22Rv1 (cell line): ENCODE data around the gene FGD6.
"Not testable (repeated sequence)": the region's sequence is repeated elsewhere in the genome, so short reads cannot be mapped to it uniquely, and the experiment has no call there.

Source experiments
- H3K27ac ChIP-seq: fragments of 450-650 bp; 2 replicates; pipeline ENCODE4 v1.5.1; 2017
- ZFX ChIP-seq: fragments of 450-650 bp; IDR thresholded peaks from 2 replicates; pipeline ENCODE4 v1.6.1; 2017; ENCODE audit warnings: antibody characterized with exemption, borderline replicate concordance
- TF ChIP-seq, protein P1 (sequence below): fragments of 450-650 bp; IDR thresholded peaks from 2 replicates; pipeline ENCODE4 v1.5.1; 2017; ENCODE audit warnings: mild to moderate bottlenecking

FGD6 gene

DNA sequence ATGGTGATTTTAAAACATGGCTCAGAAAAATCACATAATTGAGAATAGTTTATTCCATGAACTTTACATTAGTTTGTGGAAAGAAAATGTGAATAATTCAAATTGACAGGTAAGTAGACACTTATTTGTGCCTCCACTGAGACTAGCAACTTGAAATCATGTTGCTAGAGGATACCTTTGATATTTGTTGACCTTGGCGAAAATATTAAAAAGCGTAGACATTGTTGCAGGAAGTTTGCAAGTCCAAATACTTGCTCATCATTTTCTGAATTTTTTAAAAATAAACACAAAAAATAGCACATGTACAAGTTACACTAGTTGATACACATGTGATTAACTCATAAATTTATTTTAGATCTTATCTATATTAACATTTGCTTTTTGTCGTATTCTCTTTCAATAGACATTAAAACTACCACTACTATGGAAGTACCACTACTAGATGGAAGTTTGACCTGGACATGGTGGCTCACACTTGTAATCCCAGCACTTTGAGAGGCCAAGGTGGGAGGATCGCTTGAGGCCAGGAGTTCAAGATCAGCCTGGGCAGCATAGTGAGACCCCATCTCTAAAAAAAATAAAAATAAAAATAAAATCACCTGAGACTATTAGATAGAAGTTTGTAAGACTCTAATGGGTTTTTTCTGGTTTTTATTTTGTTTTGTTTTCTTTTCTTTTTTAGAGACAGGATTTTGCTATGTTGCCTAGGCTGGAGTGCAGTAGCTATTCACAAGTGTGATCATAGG is 24.7 kb upstream of the FGD6 start:
- no peak overlapping the region for H3K27ac ChIP-seq
- TF ChIP-seq, protein P1, sequence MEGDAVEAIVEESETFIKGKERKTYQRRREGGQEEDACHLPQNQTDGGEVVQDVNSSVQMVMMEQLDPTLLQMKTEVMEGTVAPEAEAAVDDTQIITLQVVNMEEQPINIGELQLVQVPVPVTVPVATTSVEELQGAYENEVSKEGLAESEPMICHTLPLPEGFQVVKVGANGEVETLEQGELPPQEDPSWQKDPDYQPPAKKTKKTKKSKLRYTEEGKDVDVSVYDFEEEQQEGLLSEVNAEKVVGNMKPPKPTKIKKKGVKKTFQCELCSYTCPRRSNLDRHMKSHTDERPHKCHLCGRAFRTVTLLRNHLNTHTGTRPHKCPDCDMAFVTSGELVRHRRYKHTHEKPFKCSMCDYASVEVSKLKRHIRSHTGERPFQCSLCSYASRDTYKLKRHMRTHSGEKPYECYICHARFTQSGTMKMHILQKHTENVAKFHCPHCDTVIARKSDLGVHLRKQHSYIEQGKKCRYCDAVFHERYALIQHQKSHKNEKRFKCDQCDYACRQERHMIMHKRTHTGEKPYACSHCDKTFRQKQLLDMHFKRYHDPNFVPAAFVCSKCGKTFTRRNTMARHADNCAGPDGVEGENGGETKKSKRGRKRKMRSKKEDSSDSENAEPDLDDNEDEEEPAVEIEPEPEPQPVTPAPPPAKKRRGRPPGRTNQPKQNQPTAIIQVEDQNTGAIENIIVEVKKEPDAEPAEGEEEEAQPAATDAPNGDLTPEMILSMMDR, result no peak
- TF ChIP-seq ZFX, result no peak

DNA sequence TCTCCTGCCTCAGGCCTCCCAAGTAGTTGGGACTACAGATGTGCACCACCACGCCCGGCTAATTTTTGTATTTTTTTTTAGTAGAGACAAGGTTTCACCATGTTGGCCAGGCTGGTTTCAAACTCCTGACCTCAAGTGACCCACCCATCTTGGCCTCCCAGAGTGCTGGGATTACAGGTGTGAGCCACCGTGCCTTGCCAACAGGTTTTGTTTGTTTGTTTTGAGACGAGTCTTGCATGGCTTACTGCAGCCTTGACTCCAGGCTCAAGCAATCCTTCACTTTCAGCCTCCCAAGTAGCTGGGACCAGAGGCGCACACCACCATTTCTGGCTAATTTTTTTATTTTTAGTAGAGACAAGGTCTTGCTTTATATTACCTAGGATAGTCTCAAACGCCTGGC is 23.9 kb upstream of the FGD6 start:
- H3K27ac ChIP-seq, result not testable (repeated sequence)

DNA sequence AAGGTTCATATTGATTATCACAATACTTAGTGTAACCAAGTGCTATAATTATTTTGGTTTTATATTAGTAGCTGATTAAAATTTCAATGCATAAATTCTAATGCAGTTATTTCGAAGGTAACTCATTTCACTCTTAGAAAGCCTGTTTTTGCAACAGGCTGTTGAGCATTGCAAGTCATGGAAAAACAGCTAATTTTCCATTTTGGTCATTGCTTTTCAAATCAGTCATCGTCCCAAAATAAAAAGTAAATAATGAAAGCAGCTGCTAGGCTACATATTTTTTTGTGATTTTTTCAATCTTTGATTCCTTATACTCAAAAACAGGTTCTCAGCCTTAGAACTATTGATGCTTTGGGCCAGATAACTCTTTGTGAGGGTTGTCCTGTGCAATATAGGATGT is 23.3 kb upstream of the FGD6 start:
- TF ChIP-seq ZFX, result no peak
- TF ChIP-seq, protein P1, result no peak
- H3K27ac ChIP-seq, result no peak overlapping the region

DNA sequence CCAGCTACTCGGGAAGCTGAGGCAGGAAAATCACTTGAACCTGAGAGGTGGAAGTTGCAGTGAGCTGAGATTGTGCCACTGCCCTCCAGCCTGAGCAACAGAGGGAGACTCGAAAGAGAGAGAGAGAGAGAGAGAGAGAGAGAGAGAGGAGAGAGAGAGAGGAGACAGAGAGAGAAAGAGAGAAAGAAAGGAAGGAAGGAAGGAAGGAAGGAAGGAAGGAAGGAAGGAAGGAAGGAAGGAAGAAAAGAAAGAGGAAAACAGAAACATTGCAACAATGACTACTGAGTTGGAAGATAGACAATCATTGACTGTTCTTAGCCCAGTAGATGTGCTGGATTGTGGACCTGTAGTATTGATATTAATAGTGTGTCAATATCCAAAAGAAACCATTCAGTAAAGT is 22.6 kb upstream of the FGD6 start:
- not testable (repeated sequence) for H3K27ac ChIP-seq

DNA sequence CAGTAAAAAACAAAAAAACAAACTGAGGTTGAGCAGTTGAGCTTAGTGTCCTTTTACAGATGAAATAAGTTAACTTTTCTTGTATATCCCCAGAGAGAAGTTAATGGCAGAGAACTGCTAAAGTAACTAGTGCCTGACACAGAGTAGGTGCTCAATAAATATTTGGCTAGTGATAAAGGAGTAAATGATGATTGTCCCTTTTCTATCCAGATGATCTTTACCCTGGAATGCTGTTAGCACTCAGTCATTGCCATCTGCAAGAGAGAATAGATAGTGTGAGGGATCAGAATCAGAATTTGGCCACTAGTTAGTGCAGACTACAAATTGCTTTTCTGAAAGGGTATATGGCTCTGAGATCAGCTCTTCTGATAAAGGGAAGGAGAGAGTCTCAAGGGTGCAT is 21.9 kb upstream of the FGD6 start:
- no peak for TF ChIP-seq ZFX
- TF ChIP-seq, protein P1, result no peak
- no peak overlapping the region for H3K27ac ChIP-seq

DNA sequence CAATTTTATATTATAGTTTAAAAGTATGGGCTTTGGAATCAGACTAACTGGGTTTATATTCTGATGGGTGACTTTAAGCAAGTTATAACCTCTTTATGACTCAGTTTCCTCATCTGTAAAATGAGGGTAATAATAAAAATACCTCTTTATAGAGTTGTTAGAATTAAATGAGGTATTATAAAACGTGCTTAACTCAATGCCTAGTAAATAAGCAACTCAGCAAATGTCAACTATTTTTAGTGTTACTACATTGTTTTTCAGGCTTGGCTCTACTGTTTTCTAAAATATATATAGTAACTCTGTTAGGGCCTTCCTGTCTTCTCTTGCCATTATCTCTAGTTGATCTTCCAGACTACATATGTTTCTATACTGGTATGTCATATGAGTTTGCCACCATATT is 20.9 kb upstream of the FGD6 start:
- TF ChIP-seq, protein P1, result no peak
- TF ChIP-seq ZFX, result no peak
- H3K27ac ChIP-seq, result no peak overlapping the region

DNA sequence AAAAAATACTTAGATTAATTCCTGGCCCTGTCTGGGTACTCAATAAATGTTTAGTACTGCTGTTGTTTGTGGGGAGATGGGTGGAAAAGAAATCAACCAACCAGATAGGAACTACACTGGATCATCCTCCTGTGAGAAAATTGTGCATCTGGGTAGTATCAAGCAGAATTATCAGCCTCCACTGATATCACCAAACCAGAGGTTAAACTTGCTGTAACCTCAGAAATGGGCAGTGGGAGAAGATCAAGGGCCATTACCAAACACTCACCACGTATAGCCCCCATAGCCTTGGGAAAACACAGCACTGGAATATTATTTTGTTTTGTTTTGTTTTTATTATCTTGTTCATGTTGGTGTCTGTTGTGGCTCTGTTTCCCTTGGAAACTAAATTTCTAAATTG is 20.0 kb upstream of the FGD6 start:
- TF ChIP-seq ZFX, result no peak
- TF ChIP-seq, protein P1, result no peak
- no peak overlapping the region for H3K27ac ChIP-seq

DNA sequence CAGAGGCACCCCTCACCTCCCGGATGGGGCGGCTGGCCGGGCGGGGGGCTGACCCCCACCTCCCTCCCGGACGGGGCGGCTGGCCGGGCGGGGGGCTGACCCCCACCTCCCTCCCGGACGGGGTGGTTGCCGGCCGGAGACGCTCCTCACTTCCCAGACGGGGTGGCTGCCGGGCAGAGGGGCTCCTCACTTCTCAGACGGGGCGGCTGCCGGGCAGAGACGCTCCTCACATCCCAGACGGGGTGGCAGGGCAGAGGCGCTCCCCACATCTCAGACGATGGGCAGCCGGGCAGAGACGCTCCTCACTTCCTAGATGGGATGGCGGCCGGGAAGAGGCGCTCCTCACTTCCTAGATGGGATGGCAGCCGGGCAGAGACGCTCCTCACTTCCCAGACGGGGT is 18.4 kb upstream of the FGD6 start:
- H3K27ac ChIP-seq, result not testable (repeated sequence)

DNA sequence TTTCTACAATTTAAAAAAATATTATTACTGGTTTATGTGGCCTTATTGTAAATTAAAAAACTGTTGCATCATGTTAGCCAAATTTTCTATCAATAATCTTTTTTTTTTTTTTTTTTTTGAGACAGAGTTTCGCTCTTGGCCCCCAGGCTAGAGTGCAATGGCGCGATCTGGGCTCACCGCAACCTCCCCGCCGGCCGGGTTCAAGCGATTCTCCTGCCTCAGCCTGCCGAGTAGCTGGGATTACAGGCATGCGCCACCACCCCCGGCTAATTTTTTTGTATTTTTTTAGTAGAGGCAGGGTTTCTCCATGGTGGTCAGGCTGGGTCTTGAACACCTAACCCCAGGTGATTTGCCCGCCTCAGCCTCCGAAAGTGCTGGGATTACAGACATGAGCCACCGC is 16.9 kb upstream of the FGD6 start:
- H3K27ac ChIP-seq, result not testable (repeated sequence)

DNA sequence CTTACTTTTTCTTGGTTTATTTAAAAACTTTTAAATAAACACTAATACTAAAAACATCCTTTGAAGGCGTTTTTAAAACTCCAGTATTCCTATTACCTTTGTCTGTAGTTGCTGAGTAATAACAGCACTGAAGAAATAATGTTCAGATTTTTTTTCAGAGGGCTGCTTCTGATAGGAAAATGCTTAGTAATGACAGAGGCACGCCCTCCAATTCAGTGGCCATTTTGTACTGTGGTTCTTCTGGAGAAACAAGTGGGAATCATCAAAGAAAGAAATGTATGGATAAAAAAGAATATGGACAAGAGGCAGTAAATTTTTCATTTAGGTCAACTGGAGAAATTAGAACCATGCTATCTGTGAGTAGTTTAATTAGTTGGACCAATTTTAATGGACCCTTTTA is 13.9 kb upstream of the FGD6 start:
- TF ChIP-seq, protein P1, result no peak
- no peak for TF ChIP-seq ZFX
- H3K27ac ChIP-seq, result no peak overlapping the region
